HG03280 (cell line): ENCODE data around the gene GAN.
A peak's percentile ranks its signal among the peaks of the same experiment; 100 is the strongest.

Source experiments
- ATAC-seq: cut with Tn5 transposase; IDR thresholded peaks from one replicate; pipeline ENCODE4 v1.9.1; 2021; ENCODE audit warnings: mild to moderate bottlenecking, moderate library complexity; ENCODE audit not compliant: unreplicated experiment

The GAN gene

GRCh38 chr16:81424771-81425170 is 110.0 kb downstream of the GAN start:
- no peak for ATAC-seq

GRCh38 chr16:81427219-81427618 is 112.5 kb downstream of the GAN start:
- no peak for ATAC-seq

- ATAC-seq: no peak
Measured at GRCh38 chr16:81429045-81429521, 114.3 kb downstream of the GAN start.

- peak; percentile 31 for ATAC-seq
Measured at GRCh38 chr16:81431554-81432353, 117.0 kb downstream of the GAN start.

GRCh38 chr16:81432937-81433557 is 118.3 kb downstream of the GAN start:
- ATAC-seq: no peak

GRCh38 chr16:81435103-81435502 is 120.3 kb downstream of the GAN start:
- no peak for ATAC-seq

DNA sequence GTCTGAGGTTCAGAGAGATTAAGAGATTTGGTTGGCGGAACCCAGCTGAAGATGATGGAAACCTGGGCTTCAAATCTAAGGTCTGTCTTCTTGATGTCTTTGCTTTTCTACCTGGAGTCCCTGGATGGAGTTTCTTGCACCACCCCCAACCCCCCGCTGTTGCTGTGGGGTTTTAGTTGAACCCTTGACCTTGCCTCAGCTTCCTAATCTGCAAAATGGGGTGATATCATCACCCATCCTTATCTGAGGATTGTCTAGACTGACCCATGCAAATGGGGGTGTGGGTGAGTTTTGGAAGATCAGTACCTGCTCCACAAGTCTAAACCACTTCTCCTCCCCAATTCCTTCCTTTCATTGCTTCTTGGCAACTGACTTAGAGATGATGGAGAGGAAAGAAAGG is 120.8 kb downstream of the GAN start:
- no peak for ATAC-seq

DNA sequence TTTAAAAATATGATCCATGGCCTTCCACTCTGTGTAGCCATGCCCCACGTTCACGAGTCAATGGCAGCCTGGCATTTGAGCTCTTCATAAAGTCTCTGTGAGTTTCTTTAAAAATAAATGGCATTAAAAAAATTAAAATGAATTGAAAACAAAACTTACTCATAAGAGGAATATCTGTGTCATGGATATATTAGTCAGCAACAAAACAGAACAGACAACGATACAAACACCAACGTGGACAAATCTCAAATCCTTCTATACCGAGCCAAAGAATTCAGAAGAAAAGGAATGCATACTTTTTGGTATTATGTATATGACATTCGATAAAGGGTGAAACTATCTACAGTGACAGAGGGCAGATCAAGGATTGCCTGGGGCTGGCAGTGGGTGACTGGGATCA is 121.6 kb downstream of the GAN start:
- ATAC-seq: no peak

- no peak for ATAC-seq
Measured at GRCh38 chr16:81437865-81438264, 123.1 kb downstream of the GAN start.
